Prostate gland (tissue), 2 donors: ENCODE data around the gene TRIM26.

Source experiments
- CTCF ChIP-seq, 4 experiments: fragments of 200-600 bp in 2 of 4; fragments of 450-650 bp in 2 of 4; sonication (generic) in 2 of 4; IDR thresholded peaks; 1 replicate in 3 of 4; 2 replicates in 1 of 4; pipeline ENCODE4 v1.5.1; 2016 to 2019; ENCODE audit warnings: antibody characterized with exemption in 4 of 4, mild to moderate bottlenecking in 2 of 4, moderate library complexity in 2 of 4
- POLR2A ChIP-seq: fragments of 450-650 bp; IDR thresholded peaks from one replicate; pipeline ENCODE4 v1.6.1; 2016; ENCODE audit warnings: antibody characterized with exemption, mild to moderate bottlenecking
- POLR2AphosphoS5 ChIP-seq: sonication (generic); formaldehyde crosslinking; IDR thresholded peaks from one replicate; pipeline ENCODE4 v1.6.1; 2017; ENCODE audit warnings: antibody characterized with exemption

GRCh38 chr6:30172681-30173080 is 40.5 kb downstream of the TRIM26 start:
- TF ChIP-seq POLR2A (no peak), CTCF (IDR thresholded peaks at IDR 0.05) (no peak), POLR2AphosphoS5 (no peak)
